Stimulated activated CD4-positive, alpha-beta T cell treated with anti-CD3 and anti-CD28 coated beads, TNF-alpha, amount 100 ng/mL, for 4 hours (primary cell): Measurements from ENCODE around the gene ARL2BP.
A peak's percentile ranks its signal among the peaks of the same experiment; 100 is the strongest.
"Not testable (repeated sequence)": the region's sequence is repeated elsewhere in the genome, so short reads cannot be mapped to it uniquely, and the experiment has no call there.

Experiments used
- DNase-seq, 3 experiments: peaks; one replicate each; pipeline ENCODE4 v3.0.0-alpha.2; 2020; ENCODE audit warnings: low read depth in 3 of 3

The ARL2BP gene

GRCh38 chr16:57244767-57245471 is at the start of gene ARL2BP:
ARL2BP (plus strand) TSS chr16:57245259; CDS start chr16:57245368, 109 bp downstream.
- peak; percentile 93 to 97 (median 96) for DNase-seq

- DNase-seq: no peak
Measured at GRCh38 chr16:57196286-57196685, 48.8 kb upstream of the ARL2BP start.

- DNase-seq: no peak
Measured at GRCh38 chr16:57196753-57197152, 48.3 kb upstream of the ARL2BP start.

DNA sequence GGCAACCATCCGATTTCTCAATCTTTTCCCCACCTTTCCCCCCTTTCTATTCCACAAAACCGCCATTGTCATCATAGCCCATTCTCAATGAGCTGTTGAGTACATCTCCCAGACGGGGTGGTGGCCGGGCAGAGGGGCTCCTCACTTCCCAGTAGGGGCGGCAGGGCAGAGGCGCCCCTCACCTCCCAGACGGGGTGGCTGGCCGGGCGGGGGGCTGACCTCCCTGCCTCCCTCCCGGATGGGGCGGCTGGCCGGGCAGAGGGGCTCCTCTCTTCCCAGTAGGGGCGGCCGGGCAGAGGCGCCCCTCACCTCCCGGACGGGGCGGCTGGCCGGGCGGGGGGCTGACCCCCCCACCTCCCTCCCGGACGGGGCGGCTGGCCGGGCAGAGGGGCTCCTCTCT is 44.7 kb upstream of the ARL2BP start:
- DNase-seq: not testable (repeated sequence)

DNA sequence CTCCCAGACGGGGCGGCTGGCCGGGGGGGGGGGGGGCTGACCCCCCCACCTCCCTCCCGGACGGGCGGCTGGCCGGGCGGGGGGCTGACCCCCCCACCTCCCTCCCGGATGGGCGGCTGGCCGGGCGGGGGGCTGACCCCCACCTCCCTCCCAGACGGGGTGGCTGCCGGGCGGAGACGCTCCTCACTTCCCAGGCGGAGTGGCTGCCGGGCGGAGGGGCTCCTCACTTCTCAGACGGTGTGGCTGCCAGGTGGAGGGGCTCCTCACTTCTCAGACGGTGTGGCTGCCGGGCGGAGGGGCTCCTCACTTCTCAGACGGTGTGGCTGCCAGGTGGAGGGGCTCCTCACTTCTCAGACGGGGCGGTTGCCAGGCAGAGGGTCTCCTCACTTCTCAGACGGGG is 44.1 kb upstream of the ARL2BP start:
- DNase-seq: not testable (repeated sequence)

DNA sequence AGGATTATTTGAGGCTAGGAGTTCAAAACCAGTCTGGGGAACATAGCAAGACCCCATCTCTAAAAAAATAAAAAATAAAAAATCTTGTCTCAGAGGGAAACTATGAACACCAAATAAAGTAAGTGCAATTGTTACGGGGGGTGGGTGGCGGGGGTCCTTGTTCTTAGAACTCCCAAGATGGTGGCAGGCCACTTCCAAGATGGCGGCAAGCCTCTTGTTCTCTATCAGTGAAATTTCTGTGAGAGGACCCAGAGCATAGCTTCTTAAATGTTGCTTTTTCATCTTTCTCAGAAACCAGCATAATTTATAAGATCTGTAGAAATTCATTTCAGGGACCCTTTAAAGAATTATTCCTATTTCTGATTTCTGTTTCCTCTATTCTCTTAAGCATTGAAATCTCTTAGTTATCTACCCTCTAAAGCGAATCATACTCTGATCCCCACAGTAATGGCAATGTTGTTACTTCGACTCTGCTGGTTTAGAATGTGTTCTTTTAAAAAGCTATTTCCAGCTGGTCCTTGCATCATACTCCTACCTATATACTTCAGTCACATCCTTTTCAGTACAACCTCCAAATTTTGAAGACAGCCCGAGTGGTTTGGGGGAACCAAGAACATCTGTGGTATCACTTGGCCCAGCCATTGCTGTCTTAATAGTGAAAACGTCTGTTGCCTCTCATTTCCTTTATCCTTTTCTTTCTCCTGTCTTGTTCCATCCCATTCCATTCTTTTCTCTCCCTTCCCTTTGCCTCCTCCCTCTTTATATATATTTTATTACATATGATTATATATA is 42.8 kb upstream of the ARL2BP start:
- DNase-seq: no peak

- no peak for DNase-seq
Measured at GRCh38 chr16:57203451-57203850, 41.6 kb upstream of the ARL2BP start.

GRCh38 chr16:57204675-57205074 is 40.4 kb upstream of the ARL2BP start:
- DNase-seq: no peak

DNA sequence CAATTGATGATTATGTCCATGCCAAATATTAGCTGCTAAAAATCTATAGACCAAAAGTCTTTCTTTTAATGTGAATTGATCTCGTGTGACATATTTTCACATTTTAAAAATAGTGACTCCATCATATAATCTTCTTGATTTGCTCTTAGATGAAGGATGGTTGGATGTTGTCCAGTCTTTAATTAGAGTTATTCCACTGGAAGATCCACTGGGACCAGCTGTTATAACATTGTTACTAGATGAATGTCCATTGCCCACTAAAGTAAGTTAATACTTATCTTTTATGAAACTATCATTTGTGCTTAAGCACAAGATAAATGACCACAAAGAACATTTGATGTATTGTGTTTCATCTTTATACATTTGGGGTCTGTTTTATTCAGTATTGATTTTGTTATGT is 36.1 kb upstream of the ARL2BP start:
- DNase-seq: no peak

DNA sequence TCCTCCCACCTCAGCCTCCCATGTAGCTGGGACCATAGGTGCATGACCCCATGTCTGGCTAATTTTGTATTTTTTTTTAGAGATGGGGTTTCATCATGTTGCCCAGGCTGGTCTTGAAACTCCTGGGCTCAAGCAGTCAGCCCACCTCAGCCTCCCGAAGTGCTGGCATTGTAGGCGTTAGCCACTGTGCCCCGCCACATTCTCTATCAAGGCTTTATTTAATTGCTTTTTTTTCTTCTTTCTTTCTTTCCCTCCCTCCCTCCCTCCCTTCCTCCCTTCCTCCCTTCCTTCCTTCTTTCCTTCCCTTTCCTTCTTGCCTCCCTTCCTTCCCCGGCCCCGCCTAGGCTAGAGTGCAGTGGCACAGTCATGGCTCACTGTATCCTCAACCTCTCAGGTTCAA is 35.3 kb upstream of the ARL2BP start:
- DNase-seq: no peak

DNA sequence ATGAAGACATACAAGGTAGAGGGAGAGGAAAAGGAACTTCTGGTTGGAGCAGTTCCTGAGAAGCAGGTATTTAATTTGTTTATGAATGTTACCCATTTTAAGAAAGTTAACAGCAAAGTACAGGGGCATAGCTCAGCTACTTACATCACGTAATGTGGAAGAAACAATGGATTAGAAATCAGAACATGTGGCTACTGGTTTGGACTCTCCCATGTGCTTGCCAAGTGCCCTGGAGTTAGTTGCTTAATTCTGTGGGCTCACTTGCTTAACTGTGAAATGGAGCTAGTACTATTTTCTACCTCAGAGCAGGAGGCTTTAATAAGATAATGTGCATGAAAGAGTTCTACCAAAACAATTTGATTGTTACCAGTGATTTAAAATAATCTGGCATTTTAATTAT is 31.6 kb upstream of the ARL2BP start:
- no peak for DNase-seq

GRCh38 chr16:57216968-57217367 is 28.1 kb upstream of the ARL2BP start:
- DNase-seq: no peak

GRCh38 chr16:57223057-57223456 is 22.0 kb upstream of the ARL2BP start:
- DNase-seq: no peak

DNA sequence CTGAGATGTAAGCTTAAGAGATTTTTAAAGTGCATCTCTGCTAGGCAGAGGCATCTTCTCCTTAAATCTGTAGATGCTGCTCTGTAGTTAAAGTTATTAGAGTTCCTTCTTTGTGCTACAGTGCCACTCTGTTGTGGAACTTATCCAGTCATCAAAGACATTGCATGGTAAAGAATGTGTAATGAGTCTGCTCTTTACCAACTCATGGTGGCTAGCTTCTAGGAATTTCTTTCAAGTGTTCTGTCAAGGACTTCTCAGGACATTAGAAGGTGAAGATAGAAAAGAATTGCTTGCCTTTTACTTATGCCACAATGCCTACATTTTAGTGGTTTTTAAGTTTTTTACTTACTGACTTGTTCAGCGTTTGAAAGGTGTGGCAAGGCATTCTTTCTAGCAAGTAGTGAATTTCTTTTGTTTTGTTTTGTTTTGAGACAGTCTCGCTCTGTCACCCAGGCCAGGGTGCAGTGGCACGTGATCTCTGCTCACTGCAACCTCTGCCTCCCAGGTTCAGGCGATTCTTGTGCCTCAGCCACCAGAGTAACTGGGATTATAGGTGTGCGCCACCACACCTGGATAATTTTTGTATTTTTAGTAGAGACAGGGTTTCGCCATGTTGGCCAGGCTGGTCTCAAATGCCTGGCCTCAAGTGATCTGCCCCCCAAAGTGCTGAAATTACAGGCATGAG is 20.3 kb upstream of the ARL2BP start:
- no peak for DNase-seq

DNA sequence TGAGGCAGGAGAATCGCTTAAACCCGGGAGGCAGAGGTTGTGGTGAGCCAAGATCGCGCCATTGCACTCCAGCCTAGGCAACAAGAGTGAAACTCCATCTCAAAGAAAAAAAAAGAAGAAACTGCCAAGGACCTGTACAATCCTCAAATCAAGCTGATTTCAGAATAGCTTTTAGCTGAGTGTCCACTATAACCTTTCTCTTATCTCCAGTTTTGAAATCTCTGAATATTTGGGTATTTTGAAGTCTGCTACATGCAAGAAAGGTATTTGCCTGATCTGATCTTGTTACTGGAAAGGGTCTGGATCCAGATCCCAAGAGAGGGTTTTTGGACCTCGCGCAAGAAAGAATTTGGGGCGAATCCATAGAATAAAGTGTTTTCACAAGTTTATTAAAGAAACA is 19.1 kb upstream of the ARL2BP start:
- DNase-seq: no peak

DNA sequence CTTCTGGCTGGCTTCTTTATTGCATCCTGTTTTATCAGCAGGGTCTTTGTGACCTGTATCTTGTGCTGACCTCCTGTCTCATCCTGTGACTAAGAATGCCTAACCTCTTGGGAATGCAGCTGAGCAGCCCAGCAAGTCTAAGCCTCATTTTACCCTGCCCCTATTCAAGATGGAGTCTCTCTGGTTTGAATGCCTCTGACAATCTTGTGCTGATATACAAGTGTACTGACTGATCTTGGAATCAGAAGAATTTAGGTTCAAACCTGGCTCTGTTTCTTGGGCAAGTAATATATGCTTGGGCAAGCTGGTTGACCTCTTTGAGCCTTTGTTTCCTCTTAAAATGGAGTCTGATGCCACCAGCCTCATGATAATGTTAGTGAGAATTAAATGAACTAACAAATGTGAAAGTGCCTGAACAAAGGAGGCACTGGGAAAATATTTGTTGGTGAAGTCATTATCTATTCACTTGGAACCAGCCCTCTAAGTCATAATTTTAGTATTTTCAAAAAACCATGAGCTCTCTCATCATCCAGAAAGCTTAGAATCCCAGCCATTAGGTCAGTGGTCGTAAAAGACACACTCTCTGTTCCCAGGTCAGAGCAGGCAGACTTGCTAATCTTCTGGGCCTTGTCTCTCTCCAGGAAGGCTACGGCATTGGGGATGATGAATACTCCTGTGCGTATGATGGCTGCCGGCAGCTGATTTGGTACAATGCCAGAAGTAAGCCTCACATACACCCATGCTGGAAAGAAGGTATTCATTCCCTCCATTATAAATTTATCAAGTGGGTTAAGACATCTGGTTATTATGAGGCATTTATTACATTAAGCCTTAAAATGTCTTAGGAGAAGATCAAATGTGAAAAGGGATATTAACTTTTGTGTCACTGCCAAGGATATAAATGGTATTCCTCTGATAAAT is 18.1 kb upstream of the ARL2BP start:
- DNase-seq: no peak

DNA sequence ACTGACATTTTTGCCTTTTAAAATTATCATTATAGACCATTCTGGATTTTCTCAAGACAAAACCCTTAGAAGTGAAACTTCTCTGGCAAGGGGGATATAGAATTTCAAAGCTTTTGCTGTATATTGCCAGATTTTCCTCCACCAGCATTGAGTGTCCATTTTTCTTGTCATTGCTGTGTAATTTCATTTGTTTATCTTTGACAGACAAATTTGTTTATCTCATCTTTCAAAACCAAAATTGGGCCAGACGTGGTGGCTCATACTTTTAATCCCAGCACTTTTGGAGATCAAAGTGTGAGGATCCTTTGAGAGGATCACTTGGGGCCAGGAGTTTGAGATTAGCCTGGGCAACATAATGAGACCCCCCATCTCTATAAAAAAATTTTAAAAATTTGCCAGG is 16.0 kb upstream of the ARL2BP start:
- DNase-seq: no peak

DNA sequence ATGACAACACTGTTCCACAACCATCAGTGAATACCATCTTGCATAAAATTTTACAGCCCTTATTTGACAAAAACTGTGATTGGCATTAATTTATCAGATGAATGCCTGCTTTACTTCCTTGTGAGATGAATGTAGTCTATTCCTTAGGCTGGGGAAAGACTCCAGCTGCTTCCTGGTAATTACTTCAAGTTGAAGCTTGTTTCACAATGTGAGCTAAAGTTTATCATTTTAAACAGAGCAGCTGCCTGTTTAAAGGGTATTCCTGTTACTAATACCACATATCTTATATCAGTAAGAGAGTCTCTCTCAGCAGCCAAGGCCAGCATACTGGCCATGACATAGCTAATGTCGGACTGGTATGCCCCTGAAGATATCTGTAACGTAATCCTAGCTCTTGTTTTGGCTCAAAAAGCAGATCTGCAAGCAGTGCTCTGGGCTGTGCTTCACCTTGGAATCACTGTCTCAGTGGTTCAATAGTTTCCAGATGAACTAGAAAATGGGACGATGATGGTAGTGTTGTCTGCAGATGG is 13.2 kb upstream of the ARL2BP start:
- DNase-seq: no peak

- DNase-seq: no peak
Measured at GRCh38 chr16:57233944-57234706, 10.9 kb upstream of the ARL2BP start.

DNA sequence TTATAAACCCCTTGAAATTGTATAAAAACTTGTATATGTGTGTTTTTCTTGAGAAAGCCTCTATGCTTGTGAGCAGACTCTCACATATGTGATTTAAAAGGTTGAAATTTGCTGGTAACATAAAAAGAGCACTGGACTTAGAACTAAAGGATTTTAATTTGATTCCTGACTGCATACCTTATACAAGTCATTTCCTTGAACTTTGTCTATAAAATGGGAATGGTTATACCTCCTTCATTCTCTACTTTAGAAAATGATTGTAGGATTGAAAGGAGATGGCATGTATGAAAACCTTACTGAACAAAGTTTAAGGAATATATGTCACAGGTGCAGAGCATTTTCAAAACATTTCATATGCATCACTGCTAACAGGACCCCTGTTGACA is 10.4 kb upstream of the ARL2BP start:
- DNase-seq: no peak
